ENCODE measurements around the gene NFX1.
"Not testable (repeated sequence)": the region's sequence is repeated elsewhere in the genome, so short reads cannot be mapped to it uniquely, and the experiment has no call there.

The NFX1 gene

GRCh38 chr9:33307067-33307466 lies 16.8 kb downstream of the NFX1 start:
- DNase-seq (ENCODE audit: extremely low read depth, low read depth), result no peak
- TF ChIP-seq CTCF (IDR thresholded peaks at IDR 0.05; ENCODE audit: low read depth, low read length), result no peak

- no peak for DNase-seq (ENCODE audit: extremely low read depth, low read depth)
- TF ChIP-seq CTCF (IDR thresholded peaks at IDR 0.05; ENCODE audit: low read depth, low read length), result no peak
Measured at GRCh38 chr9:33309903-33310302, 19.6 kb downstream of the NFX1 start.

GRCh38 chr9:33310748-33311147 lies 20.4 kb downstream of the NFX1 start:
- no peak for TF ChIP-seq CTCF (IDR thresholded peaks at IDR 0.05; ENCODE audit: low read depth, low read length)
- DNase-seq (ENCODE audit: extremely low read depth, low read depth), result no peak

- TF ChIP-seq CTCF (IDR thresholded peaks at IDR 0.05; ENCODE audit: low read depth, low read length), result no peak
- DNase-seq (ENCODE audit: extremely low read depth, low read depth), result no peak
Measured at GRCh38 chr9:33311953-33312352, 21.6 kb downstream of the NFX1 start.

GRCh38 chr9:33315371-33315770 lies 25.1 kb downstream of the NFX1 start:
- TF ChIP-seq CTCF (IDR thresholded peaks at IDR 0.05; ENCODE audit: low read depth, low read length), result no peak
- DNase-seq (ENCODE audit: extremely low read depth, low read depth), result no peak

- not testable (repeated sequence) for DNase-seq (ENCODE audit: extremely low read depth, low read depth)
Measured at GRCh38 chr9:33317136-33317535, 26.8 kb downstream of the NFX1 start.

- TF ChIP-seq CTCF (IDR thresholded peaks at IDR 0.05; ENCODE audit: low read depth, low read length), result no peak
- DNase-seq (ENCODE audit: extremely low read depth, low read depth), result no peak
Measured at GRCh38 chr9:33318225-33318624, 27.9 kb downstream of the NFX1 start.

GRCh38 chr9:33318781-33319180 lies 28.5 kb downstream of the NFX1 start:
- TF ChIP-seq CTCF (IDR thresholded peaks at IDR 0.05; ENCODE audit: low read depth, low read length), result no peak
- DNase-seq (ENCODE audit: extremely low read depth, low read depth), result no peak
